ENCODE results near the gene ZHX3.
A peak's percentile ranks its signal among the peaks of the same experiment; 100 is the strongest.

ZHX3 gene

GRCh38 chr20:41151134-41151869 is 166.2 kb downstream of the ZHX3 start:
- DNase-seq (ENCODE audit: low read depth in 2 of 2): no peak

GRCh38 chr20:41150664-41151063 is 166.9 kb downstream of the ZHX3 start:
- no peak for DNase-seq (ENCODE audit: low read depth in 2 of 2)

GRCh38 chr20:41148942-41149341 is 168.6 kb downstream of the ZHX3 start:
- DNase-seq (ENCODE audit: low read depth in 2 of 2): no peak

- no peak for DNase-seq (ENCODE audit: low read depth in 2 of 2)
These were observed 169.8 kb downstream of the ZHX3 start for GRCh38 chr20:41147767-41148191.

GRCh38 chr20:41145821-41146620 is 171.5 kb downstream of the ZHX3 start:
- DNase-seq (ENCODE audit: low read depth in 2 of 2): no peak

- no peak for DNase-seq (ENCODE audit: low read depth in 2 of 2)
These were observed 172.2 kb downstream of the ZHX3 start for GRCh38 chr20:41145317-41145716.

GRCh38 chr20:41143354-41143753 is 174.2 kb downstream of the ZHX3 start:
- no peak for DNase-seq (ENCODE audit: low read depth in 2 of 2)

- DNase-seq (ENCODE audit: low read depth in 2 of 2): no peak
These were observed 174.6 kb downstream of the ZHX3 start for GRCh38 chr20:41142919-41143318.

- DNase-seq (ENCODE audit: low read depth in 2 of 2): no peak
These were observed 175.3 kb downstream of the ZHX3 start for GRCh38 chr20:41142245-41142644.

GRCh38 chr20:41141153-41141815 is 176.2 kb downstream of the ZHX3 start:
- no peak for DNase-seq (ENCODE audit: low read depth in 2 of 2)

- no peak for DNase-seq (ENCODE audit: low read depth in 2 of 2)
These were observed 177.1 kb downstream of the ZHX3 start for GRCh38 chr20:41140226-41141133.

GRCh38 chr20:41139227-41140093 is 178.1 kb downstream of the ZHX3 start:
- DNase-seq (ENCODE audit: low read depth in 2 of 2): no peak

- DNase-seq (ENCODE audit: low read depth in 2 of 2): no peak
These were observed 178.9 kb downstream of the ZHX3 start for GRCh38 chr20:41138475-41139226.

GRCh38 chr20:41137614-41138474 is 179.7 kb downstream of the ZHX3 start:
- peak; percentile 52 to 59 for DNase-seq (ENCODE audit: low read depth in 2 of 2)

- DNase-seq (ENCODE audit: low read depth in 2 of 2): peak; percentile 80 to 86
These were observed 180.6 kb downstream of the ZHX3 start, which contains the start of gene PLCG1 for GRCh38 chr20:41136680-41137613. Gene PLCG1, plus strand, starts transcription at chr20:41137543. Its CDS starts 99 bp downstream, at chr20:41137642.

- DNase-seq (ENCODE audit: low read depth in 2 of 2): no peak
These were observed 181.4 kb downstream of the ZHX3 start for GRCh38 chr20:41135888-41136679.

All from stimulated activated CD4-positive, alpha-beta T cell treated with anti-CD3 and anti-CD28 coated beads, Interleukin-4, amount 100 ng/mL, for 48 hours (primary cell).